Spleen (tissue), 7 donors: ENCODE data around the gene SP6.

ENCODE experiments used
- CTCF ChIP-seq, 11 experiments: fragments of 200-600 bp in 7 of 11; fragments of 450-650 bp in 4 of 11; sonication (generic) in 4 of 11; IDR thresholded peaks in 8 of 11; conservative IDR thresholded peaks in 3 of 11; 1 replicate in 7 of 11; 2 replicates in 4 of 11; pipeline versions ENCODE4 v1.4.0 to v1.8.0; 2016 to 2021; ENCODE audit warnings: antibody characterized with exemption in 11 of 11, inconsistent platforms in 4 of 11, mild to moderate bottlenecking in 1 of 11
- POLR2A ChIP-seq, 3 donors: fragments of 450-650 bp; IDR thresholded peaks; one replicate each; pipeline ENCODE4 v1.5.1; 2017; ENCODE audit warnings: antibody characterized with exemption in 3 of 3, mild to moderate bottlenecking in 1 of 3
- POLR2AphosphoS5 ChIP-seq, 3 donors: sonication (generic); formaldehyde crosslinking; IDR thresholded peaks; one replicate each; pipeline ENCODE4 v1.5.1; 2017; ENCODE audit warnings: antibody characterized with exemption in 3 of 3
- donor health status: DM: no; HTN: no; CAD: no; lungs with moderate emphysema.
- donor health status: DM: no; HTN: no; CAD: no.
- donor health status: DM: no; HTN: no; CAD: no.

- TF ChIP-seq POLR2AphosphoS5 (IDR thresholded peaks at IDR 0.05) (peak in 2 of 3 donors; percentile 91 to 97), POLR2A (IDR thresholded peaks at IDR 0.05) (peak in 2 of 3 donors; percentile 79 to 83), CTCF (IDR thresholded peaks at IDR 0.05 in 8 of 11, conservative IDR thresholded peaks at IDR 0.05 in 3 of 11) (peak in 1 of 11 experiments; percentile 20)
These were observed 44.4 kb upstream of the SP6 start for GRCh38 chr17:47895347-47895855.
